ENCODE results near the gene UBE2H. TPM values are rescaled to one million over a fixed set of nuclear protein-coding genes. Genes with fewer than 3 reads are reported as not detected.

UBE2H gene
- total and polyA plus RNA-seq, 2 of the 4 experiments (the other 2 are of a cell fraction): 34.6 to 49.4 TPM

- Histone ChIP-seq H2BK120ac (ENCODE audit: low read depth, low read length) (no peak overlapping the region), H3K9ac (ENCODE audit: low read depth, low read length) (no peak overlapping the region)
- WGBS, 2 experiments (ENCODE audit: extremely low coverage in 2 of 2, insufficient read length in 1 of 2): 80% methylated on average over 1 of the region's 4 CpGs; no CpG with 5 or more reads in 1 of the 2 experiments
Observed at GRCh38 chr7:129840757-129841156, 112.0 kb downstream of the UBE2H start.

More at GRCh38 chr7:129840757-129841156, 112.0 kb downstream of the UBE2H start:
- peak overlapping the region; percentile 31 for H3K14ac ChIP-seq (replicated peaks; ENCODE audit: low read depth, low read length)
- no peak overlapping the region for H4K5ac ChIP-seq (ENCODE audit: low read depth, low read length)
- ATAC-seq (ENCODE audit: low read depth): no peak; the same call in 1 of the 2 replicates
- no peak overlapping the region for H3K4ac ChIP-seq (ENCODE audit: low read depth, low read length)
- in situ Hi-C loops (cut with MboI; ENCODE audit: low sequenced_read_pairs): no loop called here
- no peak for TF ChIP-seq MAFK (IDR thresholded peaks at IDR 0.05; ENCODE audit: low read depth, low read length)
- TF ChIP-seq CTCF (conservative IDR thresholded peaks at IDR 0.05; ENCODE audit: low read depth, low read length): no peak
- no peak for TF ChIP-seq CEBPB (IDR thresholded peaks at IDR 0.05; ENCODE audit: low read depth, low read length)
- TF ChIP-seq RAD21 (IDR thresholded peaks at IDR 0.05; ENCODE audit: low read length): no peak
- TF ChIP-seq BHLHE40 (IDR thresholded peaks at IDR 0.05; ENCODE audit: low read depth, low read length): no peak
- no peak for TF ChIP-seq SMC3 (IDR thresholded peaks at IDR 0.05; ENCODE audit: low read depth, low read length)
- TF ChIP-seq RCOR1 (IDR thresholded peaks at IDR 0.05; ENCODE audit: insufficient replicate concordance, low read length): no peak
- TF ChIP-seq, protein P1, sequence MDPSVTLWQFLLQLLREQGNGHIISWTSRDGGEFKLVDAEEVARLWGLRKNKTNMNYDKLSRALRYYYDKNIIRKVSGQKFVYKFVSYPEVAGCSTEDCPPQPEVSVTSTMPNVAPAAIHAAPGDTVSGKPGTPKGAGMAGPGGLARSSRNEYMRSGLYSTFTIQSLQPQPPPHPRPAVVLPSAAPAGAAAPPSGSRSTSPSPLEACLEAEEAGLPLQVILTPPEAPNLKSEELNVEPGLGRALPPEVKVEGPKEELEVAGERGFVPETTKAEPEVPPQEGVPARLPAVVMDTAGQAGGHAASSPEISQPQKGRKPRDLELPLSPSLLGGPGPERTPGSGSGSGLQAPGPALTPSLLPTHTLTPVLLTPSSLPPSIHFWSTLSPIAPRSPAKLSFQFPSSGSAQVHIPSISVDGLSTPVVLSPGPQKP (IDR thresholded peaks at IDR 0.05; ENCODE audit: borderline replicate concordance, low read depth, low read length): no peak
- no peak overlapping the region for H3K4me3 ChIP-seq (ENCODE audit: insufficient read depth, low read depth, low read length)
- peaks cover 29% of the 10 kb centered on the region for H3K9me1 ChIP-seq (ENCODE audit: insufficient read depth, low read length)
- H4K91ac ChIP-seq (ENCODE audit: insufficient read depth, low read depth, low read length): no peak overlapping the region
- H2BK20ac ChIP-seq (ENCODE audit: low read depth, low read length): 0 out of 2 replicates have a peak overlapping the region, but pooled peaks have one; percentile 14
- no peak overlapping the region for H3K56ac ChIP-seq (ENCODE audit: extremely low read depth, insufficient read depth, low read length)
- H3K4me2 ChIP-seq (ENCODE audit: low read depth, low read length): 0 out of 2 replicates have a peak overlapping the region, but pooled peaks have one; percentile 11
- CTCF ChIA-PET: no interaction called here
- no peaks in the 10 kb centered on the region for H3K9me3 ChIP-seq (ENCODE audit: control insufficient read depth, insufficient read depth, low read length)
- no peak overlapping the region for H2AFZ ChIP-seq (replicated peaks; ENCODE audit: low read length, poor library complexity)
- H3K27me3 ChIP-seq (ENCODE audit: control insufficient read depth, insufficient read depth, low read length): no peaks in the 10 kb centered on the region
- peaks cover 16% of the 10 kb centered on the region for H3K36me3 ChIP-seq (ENCODE audit: control insufficient read depth, insufficient read depth, low read length)
- no TSS peak for BruUV-seq (replicated peaks)
- H3K23ac ChIP-seq (ENCODE audit: low read depth, low read length): no peak overlapping the region
- H2BK15ac ChIP-seq (ENCODE audit: low read depth, low read length): no peak overlapping the region
- no peak for DNase-seq
- no peak overlapping the region for H2AK9ac ChIP-seq (replicated peaks; ENCODE audit: low read depth, low read length, poor library complexity)
- H4K20me1 ChIP-seq (ENCODE audit: insufficient read depth, low read length): peaks cover 24% of the 10 kb centered on the region
- H4K8ac ChIP-seq (ENCODE audit: low read depth in 2 of 2, low read length in 2 of 2): no peak overlapping the region
- H3K18ac ChIP-seq (ENCODE audit: low read depth, low read length): no peak overlapping the region
- H3K27ac ChIP-seq (ENCODE audit: insufficient read depth, low read length): peak overlapping the region; percentile 27; the same call in 1 of the 2 replicates
- no peak overlapping the region for H2BK5ac ChIP-seq (ENCODE audit: low read depth, low read length, poor library complexity, severe bottlenecking)
- H3K4me1 ChIP-seq (ENCODE audit: control insufficient read depth, insufficient read depth, low read length): peaks cover 18% of the 10 kb centered on the region
- H2AK5ac ChIP-seq (ENCODE audit: low read depth, low read length): no peak overlapping the region; the same call in 1 of the 2 replicates
- dilution Hi-C loops (cut with HindIII; ENCODE audit: low sequenced_read_pairs, unreplicated experiment): no loop called here
- peaks cover 26 to 70% of the 10 kb centered on the region in 2 experiments for H3K79me1 ChIP-seq (ENCODE audit: low read depth in 1 of 2, low read length in 2 of 2)
- POLR2A ChIA-PET (ENCODE audit: unreplicated experiment): no interaction called here
- intact Hi-C loops (cut with micrococcal nuclease): no loop called here

Measured in IMR-90 (cell line).